ENCODE data around the gene DNM1L. TPM values are rescaled to one million over a fixed set of nuclear protein-coding genes. Genes with fewer than 3 reads are reported as not detected.

DNM1L gene
- total RNA-seq, 1 experiment from 2014 or later, result 79.8 TPM

DNA sequence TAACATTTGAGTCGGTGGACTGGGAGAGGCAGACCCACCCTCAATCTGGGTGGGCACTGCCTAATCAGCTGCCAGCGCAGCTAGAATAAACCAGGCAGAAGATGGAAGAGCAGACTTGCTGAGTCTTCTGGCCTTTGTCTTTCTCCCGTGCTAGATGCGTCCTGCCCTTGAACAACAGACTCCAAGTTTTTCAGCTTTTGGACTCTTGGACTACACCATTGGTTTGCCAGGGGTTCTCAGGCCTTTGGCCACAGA, 27.2 kb upstream of the DNM1L start:
- H2BK15ac ChIP-seq (ENCODE audit: low read depth, low read length), result no peak overlapping the region
- H2BK120ac ChIP-seq (ENCODE audit: low read depth, low read length, poor library complexity, severe bottlenecking), result no peak overlapping the region
- no peak overlapping the region for H3T11ph ChIP-seq (ENCODE audit: low read length)
- Mint-ChIP-seq H3K27ac (no peak overlapping the region), H3K4me1 (no peaks in the 10 kb centered on the region), H3K27me3 (ENCODE audit: low read depth) (no peaks in the 10 kb centered on the region), H3K9me3 (peaks cover 0 to 3% of the 10 kb centered on the region in 2 experiments; a peak in 1 of 5 replicates), H3K36me3 (ENCODE audit: insufficient read depth in 1 of 3, low read depth in 3 of 3) (no peaks in the 10 kb centered on the region), H3K4me3 (no peak overlapping the region)
- H3K79me2 ChIP-seq (ENCODE audit: insufficient read depth, low read length), result no peaks in the 10 kb centered on the region
- no peaks in the 10 kb centered on the region for H3K27me3 ChIP-seq (ENCODE audit: insufficient read depth, low read length)
- no peaks in the 10 kb centered on the region for H3K79me1 ChIP-seq (ENCODE audit: insufficient read depth, low read depth, low read length, poor library complexity, severe bottlenecking)
- H4K5ac ChIP-seq (ENCODE audit: insufficient read length, low read depth, low read length), result no peak overlapping the region
- H3K27ac ChIP-seq (ENCODE audit: insufficient read length, low read depth, low read length), result no peak overlapping the region
- TF ChIP-seq, protein P1, sequence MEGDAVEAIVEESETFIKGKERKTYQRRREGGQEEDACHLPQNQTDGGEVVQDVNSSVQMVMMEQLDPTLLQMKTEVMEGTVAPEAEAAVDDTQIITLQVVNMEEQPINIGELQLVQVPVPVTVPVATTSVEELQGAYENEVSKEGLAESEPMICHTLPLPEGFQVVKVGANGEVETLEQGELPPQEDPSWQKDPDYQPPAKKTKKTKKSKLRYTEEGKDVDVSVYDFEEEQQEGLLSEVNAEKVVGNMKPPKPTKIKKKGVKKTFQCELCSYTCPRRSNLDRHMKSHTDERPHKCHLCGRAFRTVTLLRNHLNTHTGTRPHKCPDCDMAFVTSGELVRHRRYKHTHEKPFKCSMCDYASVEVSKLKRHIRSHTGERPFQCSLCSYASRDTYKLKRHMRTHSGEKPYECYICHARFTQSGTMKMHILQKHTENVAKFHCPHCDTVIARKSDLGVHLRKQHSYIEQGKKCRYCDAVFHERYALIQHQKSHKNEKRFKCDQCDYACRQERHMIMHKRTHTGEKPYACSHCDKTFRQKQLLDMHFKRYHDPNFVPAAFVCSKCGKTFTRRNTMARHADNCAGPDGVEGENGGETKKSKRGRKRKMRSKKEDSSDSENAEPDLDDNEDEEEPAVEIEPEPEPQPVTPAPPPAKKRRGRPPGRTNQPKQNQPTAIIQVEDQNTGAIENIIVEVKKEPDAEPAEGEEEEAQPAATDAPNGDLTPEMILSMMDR (conservative IDR thresholded peaks at IDR 0.05), result no peak
- no peak overlapping the region for H3K18ac ChIP-seq (ENCODE audit: insufficient read length, low read depth, low read length)
- no peak overlapping the region for H3K56ac ChIP-seq (ENCODE audit: insufficient read length, low read depth, low read length)
- H3K4ac ChIP-seq (ENCODE audit: low read depth, low read length), result no peak overlapping the region
- no peak overlapping the region for H4K91ac ChIP-seq (ENCODE audit: insufficient read length, low read depth, low read length)
- H3K23me2 ChIP-seq (ENCODE audit: insufficient read length, low read depth, low read length, poor library complexity, severe bottlenecking), result no peaks in the 10 kb centered on the region
- H2AFZ ChIP-seq (ENCODE audit: low read length), result no peak overlapping the region
- no peak overlapping the region for H2BK20ac ChIP-seq (ENCODE audit: low read depth, low read length, poor library complexity, severe bottlenecking)
- H4K20me1 ChIP-seq (ENCODE audit: control insufficient read depth, insufficient read depth, insufficient read length), result no peaks in the 10 kb centered on the region
- H2BK5ac ChIP-seq (ENCODE audit: insufficient read length, low read length), result no peak overlapping the region
- no peak overlapping the region for H3K14ac ChIP-seq (ENCODE audit: insufficient read depth, low read length)
- H3K4me2 ChIP-seq (ENCODE audit: insufficient read depth, insufficient read length, low read length), result no peak overlapping the region
- WGBS (ENCODE audit: extremely low coverage, insufficient read length, low lambda C conversion rate), result no CpG with 5 or more reads among the region's 4 CpGs
- no peak overlapping the region for H4K8ac ChIP-seq (replicated peaks; ENCODE audit: insufficient read length, low read depth, low read length)
- H3K4me1 ChIP-seq (ENCODE audit: insufficient read depth, low read length), result no peaks in the 10 kb centered on the region
- no peak overlapping the region for H3K9ac ChIP-seq (ENCODE audit: extremely low read depth, insufficient read length, low read length)
- DNase-seq, result no peak
- H3K23ac ChIP-seq (ENCODE audit: insufficient read length, low read depth, low read length), result no peak overlapping the region
- H2AK5ac ChIP-seq (ENCODE audit: insufficient read length, low read length), result no peak overlapping the region
- H2BK12ac ChIP-seq (ENCODE audit: insufficient read length, low read depth, low read length), result no peak overlapping the region
- no peaks in the 10 kb centered on the region for H3K9me3 ChIP-seq (ENCODE audit: control insufficient read depth, low read depth, low read length)

All from H9 (cell line).